Measurements from ENCODE around the gene VWA3B. TPM values are rescaled to one million over a fixed set of nuclear protein-coding genes. Genes with fewer than 3 reads are reported as not detected.

The VWA3B gene
- total RNA-seq, 6 experiments from 2014 or later, result 0.09 to 0.24 (median 0.13) TPM; not detected in 2

GRCh38 chr2:98309580-98309979, 222.6 kb downstream of the VWA3B start:
- Histone ChIP-seq H3K9me3 (no peaks in the 10 kb centered on the region), H3K27ac (no peak overlapping the region), H3K27me3 (no peaks in the 10 kb centered on the region), H3K4me3 (no peak overlapping the region), H3K4me1 (no peaks in the 10 kb centered on the region), H3K36me3 (no peaks in the 10 kb centered on the region)
- DNase-seq (no peak), ATAC-seq (no peak)
- intact Hi-C loops (cut with DNase I), result no loop called here
- no peak for TF ChIP-seq POLR2A (IDR thresholded peaks at IDR 0.05)
- TF ChIP-seq CTCF (IDR thresholded peaks at IDR 0.05), result no peak
- WGBS (ENCODE audit: insufficient coverage, low coverage, low lambda C conversion rate, missing lambda C conversion rate), result 81% methylated on average over 8 of the region's 11 CpGs

DNA sequence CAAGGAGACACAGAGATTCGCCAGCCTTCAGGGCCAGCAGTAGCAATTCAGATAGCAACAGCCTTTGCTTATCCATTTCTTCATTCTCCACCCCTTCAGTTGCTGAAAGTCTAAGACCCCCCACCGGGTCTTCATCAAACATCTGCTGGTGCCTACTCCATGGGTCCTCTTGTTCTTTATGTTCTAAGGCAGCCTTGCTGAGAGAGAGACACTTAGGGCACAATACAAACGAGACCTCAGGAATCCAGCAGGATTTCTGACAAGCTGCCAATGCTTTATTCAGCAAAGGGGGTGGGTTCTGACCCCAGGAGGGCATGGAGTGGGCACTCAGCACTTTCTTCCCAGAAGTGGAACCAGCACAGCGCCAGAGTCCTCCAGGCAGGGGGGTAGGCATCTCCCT, 223.0 kb downstream of the VWA3B start:
- intact Hi-C loops (cut with DNase I), result no loop called here
- Histone ChIP-seq H3K4me3 (no peak overlapping the region), H3K9me3 (no peaks in the 10 kb centered on the region), H3K27me3 (no peaks in the 10 kb centered on the region), H3K27ac (no peak overlapping the region), H3K36me3 (no peaks in the 10 kb centered on the region), H3K4me1 (no peaks in the 10 kb centered on the region)
- ATAC-seq (no peak), DNase-seq (no peak)
- 49% methylated on average over 3 of the region's 4 CpGs for WGBS (ENCODE audit: insufficient coverage, low coverage, low lambda C conversion rate, missing lambda C conversion rate)
- no peak for TF ChIP-seq POLR2A (IDR thresholded peaks at IDR 0.05)
- no peak for TF ChIP-seq CTCF (IDR thresholded peaks at IDR 0.05)

GRCh38 chr2:98311090-98311489, 224.1 kb downstream of the VWA3B start:
- DNase-seq (no peak), ATAC-seq (no peak)
- TF ChIP-seq POLR2A (IDR thresholded peaks at IDR 0.05), result no peak
- TF ChIP-seq CTCF (IDR thresholded peaks at IDR 0.05), result no peak
- Histone ChIP-seq H3K4me3 (no peak overlapping the region), H3K27me3 (no peaks in the 10 kb centered on the region), H3K27ac (no peak overlapping the region), H3K4me1 (no peaks in the 10 kb centered on the region), H3K9me3 (no peaks in the 10 kb centered on the region), H3K36me3 (no peaks in the 10 kb centered on the region)
- intact Hi-C loops (cut with DNase I), result no loop called here
- WGBS (ENCODE audit: insufficient coverage, low coverage, low lambda C conversion rate, missing lambda C conversion rate), result 61% methylated on average over 3 of the region's 3 CpGs

DNA sequence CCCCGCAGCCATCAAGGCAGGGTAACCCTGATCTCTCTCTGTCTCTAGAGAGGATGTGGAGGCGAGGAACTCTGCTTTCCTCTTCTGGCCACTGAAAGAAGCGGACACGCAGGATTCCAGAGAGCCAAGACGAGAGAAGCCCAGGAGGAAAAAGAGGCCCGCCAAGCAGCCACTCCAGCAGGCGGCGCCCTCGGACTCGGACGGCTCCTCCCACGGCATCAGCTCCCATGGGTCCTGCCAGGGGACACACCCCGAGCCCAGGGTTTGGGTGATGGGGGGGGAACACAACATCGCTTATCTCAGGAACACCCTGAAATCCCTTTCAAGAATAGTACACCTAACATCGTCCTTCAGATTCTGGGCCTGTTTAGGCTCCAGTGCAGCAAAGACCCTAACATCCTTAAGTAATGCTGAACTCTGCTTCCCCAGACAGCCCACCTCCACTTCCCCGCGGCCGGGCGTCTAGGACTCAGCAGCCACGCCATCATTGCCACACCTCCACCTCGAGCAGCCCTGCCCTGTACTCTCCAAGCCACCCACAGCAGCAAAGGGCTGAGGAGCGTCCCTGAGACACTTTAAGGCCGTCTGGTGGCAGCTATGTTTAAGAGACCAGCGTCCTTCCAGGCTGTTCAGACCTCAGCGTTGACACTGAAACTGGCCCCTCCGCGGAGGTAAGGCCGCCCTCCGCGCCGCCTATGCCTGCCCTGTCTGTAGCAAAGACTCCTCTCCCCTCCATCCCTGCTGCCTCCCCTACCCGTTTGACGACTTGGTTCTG, 225.0 kb downstream of the VWA3B start:
- no peaks in the 10 kb centered on the region for H3K36me3 ChIP-seq
- DNase-seq (no peak), ATAC-seq (peak in 1 of 4 donors; percentile 33)
- 82% methylated on average over 18 of the region's 33 CpGs for WGBS (ENCODE audit: insufficient coverage, low coverage, low lambda C conversion rate, missing lambda C conversion rate)
- intact Hi-C loops (cut with DNase I), result no loop called here
- H3K4me1 ChIP-seq, result no peaks in the 10 kb centered on the region
- TF ChIP-seq CTCF (IDR thresholded peaks at IDR 0.05) (no peak), POLR2A (IDR thresholded peaks at IDR 0.05) (no peak)
- no peak overlapping the region for H3K4me3 ChIP-seq
- H3K27ac ChIP-seq, result no peak overlapping the region
- H3K27me3 ChIP-seq, result no peaks in the 10 kb centered on the region
- no peaks in the 10 kb centered on the region for H3K9me3 ChIP-seq
